Gastroesophageal sphincter (tissue), 3 donors: ENCODE measurements around the gene CNKSR3.

Experiments
- CTCF ChIP-seq, 4 experiments: fragments of 200-600 bp in 2 of 4; fragments of 450-650 bp in 2 of 4; sonication (generic) in 1 of 4; IDR thresholded peaks; one replicate each; pipeline ENCODE4 v1.5.1; 2017 to 2019; ENCODE audit warnings: antibody characterized with exemption in 4 of 4, mild to moderate bottlenecking in 2 of 4, moderate library complexity in 2 of 4
- POLR2A ChIP-seq, 2 donors: fragments of 450-650 bp; IDR thresholded peaks; one replicate each; pipeline ENCODE4 v1.6.1; 2017; ENCODE audit warnings: antibody characterized with exemption in 2 of 2, mild to moderate bottlenecking in 2 of 2, moderate library complexity in 1 of 2

DNA sequence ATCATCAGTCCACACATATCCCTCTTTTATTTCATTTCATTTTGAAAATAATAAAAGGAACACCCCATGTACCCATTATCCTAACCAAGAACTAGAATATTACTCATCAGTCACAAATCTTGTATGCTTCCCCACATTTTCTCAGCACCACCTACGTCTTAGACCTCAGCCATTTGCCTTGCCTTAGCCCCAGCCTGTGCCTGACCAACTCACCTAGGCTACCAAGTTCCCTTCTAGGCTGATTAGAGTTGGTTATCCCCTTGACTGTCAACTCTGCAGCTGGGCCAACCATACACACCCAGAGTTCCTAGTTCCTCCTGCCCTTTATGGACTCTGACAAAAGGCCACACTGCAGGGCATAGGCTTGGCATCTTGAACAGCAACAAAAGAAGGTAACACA lies 120.5 kb downstream of the CNKSR3 start:
- TF ChIP-seq CTCF (IDR thresholded peaks at IDR 0.05) (no peak), POLR2A (IDR thresholded peaks at IDR 0.05) (no peak)
